HT-29 (cell line): ENCODE data around the gene APAF1. TPM values are rescaled to one million over a fixed set of nuclear protein-coding genes. Genes with fewer than 3 reads are reported as not detected.
"Not testable (repeated sequence)": the region's sequence is repeated elsewhere in the genome, so short reads cannot be mapped to it uniquely, and the experiment has no call there.

Experiments
- DNase-seq: peaks from one replicate; pipeline ENCODE4 v3.0.0-alpha.2; 2015; ENCODE audit warnings: low spot score
- total RNA-seq: library from RNA; depleted of rRNA; stranded (reverse); fragments of >200 nt; shearing (Covaris generic); gene quantifications from 2 replicates; pipeline ENCODE4 v1.2.3, GENCODE V29; 2014; rRNA removed

Gene APAF1
- 6.5 and 7.9 TPM in 2 replicates for total RNA-seq

GRCh38 chr12:98644712-98645571 lies at the start of gene APAF1, which contains the start of gene IKBIP:
TSS of gene APAF1 (plus strand) at chr12:98645290. CDS start at chr12:98648360, 3,070 bp downstream.
TSS of gene IKBIP (minus strand) at chr12:98644788. CDS start at chr12:98644701, 87 bp downstream.
- DNase-seq = peak; percentile 97

- DNase-seq = not testable (repeated sequence)
Measured at GRCh38 chr12:98597313-98597712, 47.8 kb upstream of the APAF1 start.

GRCh38 chr12:98601924-98602323 lies 43.2 kb upstream of the APAF1 start:
- no peak for DNase-seq

- DNase-seq = no peak
Measured at GRCh38 chr12:98606359-98606988, 38.6 kb upstream of the APAF1 start.

GRCh38 chr12:98610596-98610995 lies 34.5 kb upstream of the APAF1 start:
- DNase-seq = no peak

GRCh38 chr12:98612696-98613334 lies 32.3 kb upstream of the APAF1 start:
- no peak for DNase-seq

- DNase-seq = no peak
Measured at GRCh38 chr12:98618952-98619351, 26.1 kb upstream of the APAF1 start.

GRCh38 chr12:98635657-98636323 lies 9.3 kb upstream of the APAF1 start:
- no peak for DNase-seq

- DNase-seq = no peak
Measured at GRCh38 chr12:98637068-98637467, 8.0 kb upstream of the APAF1 start.

- no peak for DNase-seq
Measured at GRCh38 chr12:98638009-98638408, 7.1 kb upstream of the APAF1 start.

- no peak for DNase-seq
Measured at GRCh38 chr12:98639491-98639890, 5.6 kb upstream of the APAF1 start.

- not testable (repeated sequence) for DNase-seq
Measured at GRCh38 chr12:98642801-98643200, 2.3 kb upstream of the APAF1 start.

GRCh38 chr12:98644433-98644711 lies 718 bp upstream of the APAF1 start:
- DNase-seq = no peak

GRCh38 chr12:98645572-98646067 lies 530 bp downstream of the APAF1 start:
- DNase-seq = peak; percentile 47

- peak; percentile 44 for DNase-seq
Measured at GRCh38 chr12:98646294-98647090, 1.4 kb downstream of the APAF1 start.

GRCh38 chr12:98651328-98651727 lies 6.2 kb downstream of the APAF1 start:
- no peak for DNase-seq

GRCh38 chr12:98653866-98654493 lies 8.9 kb downstream of the APAF1 start:
- peak; percentile 74 for DNase-seq

GRCh38 chr12:98656289-98657101 lies 11.4 kb downstream of the APAF1 start:
- peak; percentile 30 for DNase-seq

GRCh38 chr12:98660521-98660920 lies 15.4 kb downstream of the APAF1 start:
- DNase-seq = no peak

- DNase-seq = no peak
Measured at GRCh38 chr12:98669751-98670150, 24.7 kb downstream of the APAF1 start.
